Hematopoietic multipotent progenitor cell treated with erythropoietin and hydrocortisone succinate and interleukin-3 and kit ligand, for 8 days (in vitro differentiated cells): ENCODE results near the gene TOMM40L.

Experiments
- DNase-seq: peaks from one replicate; pipeline ENCODE4 v3.0.0-alpha.2; 2015

TOMM40L gene

DNA sequence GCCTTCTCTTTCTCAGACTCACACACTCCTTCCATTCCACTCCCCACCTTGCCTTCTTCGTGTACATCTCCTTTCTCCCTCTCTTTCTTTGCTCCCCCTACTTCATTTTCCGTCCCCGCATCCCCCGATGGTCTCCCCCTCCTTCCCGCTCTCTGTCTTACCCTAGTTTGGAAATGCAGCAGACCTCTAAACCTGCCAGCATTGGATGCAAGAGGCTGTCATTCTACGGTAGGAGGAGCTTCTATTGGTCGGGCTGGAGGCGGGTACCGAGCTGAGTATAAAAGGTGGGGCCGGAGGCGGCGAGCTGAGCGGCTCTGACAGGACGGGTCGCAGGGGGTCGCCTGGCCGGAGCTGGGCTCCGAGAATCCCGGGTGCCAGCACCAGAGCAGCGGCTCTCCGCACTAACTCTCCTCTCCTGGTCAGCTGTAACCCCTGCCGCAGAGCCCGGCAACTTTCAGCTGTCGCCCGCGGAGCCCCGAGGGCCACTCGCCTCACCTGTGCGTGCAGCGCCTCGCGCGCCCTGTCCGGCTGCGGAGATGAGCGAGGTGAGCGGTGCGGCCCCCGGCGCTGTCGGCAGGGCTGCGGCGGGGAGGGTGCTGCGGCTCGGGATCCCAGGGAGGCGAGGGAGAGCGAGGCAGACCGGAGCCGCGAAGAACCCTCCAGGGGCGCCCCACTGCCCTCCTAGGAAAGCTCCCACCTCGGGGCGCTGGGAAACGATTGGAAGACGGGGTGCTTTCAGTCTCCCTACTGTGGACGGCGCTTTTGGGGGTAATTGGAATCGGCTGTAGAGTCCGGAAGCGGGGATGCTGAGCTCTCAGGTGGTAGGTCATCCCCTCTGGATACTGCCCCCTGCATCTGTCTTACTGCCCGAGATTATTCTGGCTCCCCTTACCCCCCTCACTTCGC is 32.8 kb downstream of the TOMM40L start, which contains the start of gene PCP4L1:
Gene PCP4L1 (plus strand): TSS at position 307 of the 906 bp plus-strand sequence. CDS start 230 bp downstream, at position 537.
- DNase-seq, result peak; percentile 30

DNA sequence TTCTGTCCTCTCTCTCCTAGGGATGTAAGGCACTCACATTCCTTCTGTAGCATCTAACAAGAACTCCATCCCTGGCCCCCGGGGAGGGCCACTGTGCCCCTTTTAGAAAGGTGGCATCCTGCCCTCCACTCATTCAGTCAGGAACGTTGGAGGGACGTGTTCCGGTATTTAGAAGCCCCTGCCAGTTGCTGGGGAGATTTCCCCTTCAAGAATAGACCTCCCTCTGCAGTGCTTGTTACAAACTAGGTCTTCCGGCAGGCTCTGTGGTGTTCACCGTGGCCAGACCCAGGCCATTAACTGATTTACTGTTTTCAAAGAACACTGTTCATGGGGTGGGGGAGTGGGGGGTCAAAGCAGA is 33.5 kb downstream of the TOMM40L start:
- no peak for DNase-seq

DNA sequence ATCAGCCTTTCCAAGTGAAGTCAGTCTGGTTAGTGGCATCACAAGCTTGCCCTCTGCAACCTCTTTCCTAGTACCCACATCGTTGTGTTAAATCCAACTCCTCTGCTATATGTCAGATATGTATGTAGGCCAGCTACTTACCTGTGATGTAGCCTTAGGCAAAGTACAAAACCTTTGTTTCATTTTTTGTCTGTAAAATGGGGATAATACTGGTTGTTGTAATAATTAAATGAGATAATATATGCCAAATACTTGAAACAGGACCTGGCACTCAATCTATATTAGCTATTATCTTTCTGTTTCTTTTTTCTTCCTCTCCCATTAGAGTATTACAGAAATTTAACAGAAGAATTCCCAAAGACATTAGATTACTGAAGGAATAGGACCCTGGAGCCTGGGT is 33.9 kb downstream of the TOMM40L start:
- DNase-seq, result no peak

DNA sequence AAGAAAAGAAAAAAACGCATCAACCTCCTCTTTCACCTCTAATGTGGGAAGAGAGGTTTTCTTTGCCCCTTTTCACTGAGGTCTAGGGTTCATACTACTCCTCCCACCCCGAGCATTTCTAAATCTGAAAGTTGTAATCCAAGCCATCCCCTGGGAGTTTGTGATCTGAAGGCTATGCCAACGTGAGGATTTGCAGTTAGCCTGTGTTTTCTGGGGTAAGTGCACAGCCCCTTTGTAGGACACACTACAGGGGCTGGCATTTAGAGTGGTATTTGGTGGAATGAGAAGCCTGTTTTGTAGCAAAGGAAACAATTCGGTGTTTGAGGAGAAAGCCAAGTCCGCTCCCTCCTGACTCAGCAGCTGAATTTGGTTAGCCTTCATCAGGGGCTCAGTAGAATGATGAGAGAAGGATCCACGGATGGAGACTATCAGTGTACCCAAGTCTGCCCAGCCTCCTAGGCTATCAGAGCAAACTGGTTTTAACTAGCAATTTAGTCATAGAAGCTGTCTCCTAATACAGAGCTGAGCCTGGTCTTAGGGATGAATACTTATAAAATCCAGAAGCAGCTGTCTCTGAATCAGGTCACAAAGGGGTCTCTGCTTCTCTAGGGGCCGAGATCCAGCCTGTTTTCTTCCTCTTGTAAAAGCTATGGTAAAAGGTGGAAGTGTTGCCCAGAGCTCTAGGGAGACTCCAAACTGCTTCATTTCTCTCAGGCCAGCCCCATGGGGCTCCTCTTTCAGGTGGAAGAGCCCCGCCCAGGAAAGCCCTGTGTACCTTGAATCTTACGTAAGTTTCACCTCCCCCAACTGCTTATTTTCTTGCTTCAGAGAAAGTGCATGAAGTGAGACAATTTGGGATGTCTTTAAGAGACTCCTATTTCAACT is 34.8 kb downstream of the TOMM40L start:
- DNase-seq, result no peak

DNA sequence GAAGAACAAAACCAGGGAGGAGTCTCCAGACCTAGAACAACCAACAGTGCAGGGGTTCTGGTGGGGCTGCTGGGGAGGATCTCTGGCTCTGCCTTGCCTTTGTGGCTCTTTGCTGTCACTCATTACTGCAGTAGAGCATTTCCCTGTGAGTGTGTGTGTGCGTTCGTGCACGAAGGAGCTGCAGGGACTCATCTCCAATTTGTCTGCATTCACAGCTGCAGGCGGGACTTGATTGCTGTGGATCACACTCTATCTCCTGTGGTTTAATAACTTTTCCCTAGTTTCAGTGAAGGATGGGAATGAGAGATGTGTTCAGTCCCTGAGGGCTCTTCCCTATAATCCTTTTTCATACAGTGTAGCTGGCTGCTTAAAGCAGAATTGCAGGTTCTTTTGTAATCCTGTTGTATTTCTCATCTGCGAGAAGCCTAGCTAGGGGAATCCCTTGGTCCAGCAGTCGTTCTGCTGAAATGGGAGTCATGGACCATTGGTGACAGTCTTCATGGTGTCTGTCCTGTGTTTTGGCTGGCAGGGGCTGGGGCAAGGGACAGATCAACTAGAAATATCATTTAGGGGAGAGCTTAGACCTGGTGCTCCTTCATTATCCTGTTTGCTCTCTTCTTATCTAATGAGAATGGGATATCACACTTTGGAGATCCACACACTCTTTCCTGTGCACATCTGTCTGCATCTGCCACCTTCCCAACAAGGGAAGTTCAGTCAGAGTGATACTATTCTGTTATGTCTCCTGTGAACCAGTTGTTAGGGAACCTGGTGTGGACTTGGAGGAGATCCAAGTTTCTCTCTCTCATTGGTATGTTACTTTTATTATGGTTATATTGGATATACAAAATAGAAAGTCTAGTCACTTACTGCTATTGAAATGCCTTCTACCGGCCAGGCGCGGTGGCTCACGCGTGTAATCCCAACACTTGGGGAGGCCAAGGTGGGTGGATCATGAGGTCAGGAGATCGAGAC is 35.7 kb downstream of the TOMM40L start:
- no peak for DNase-seq

DNA sequence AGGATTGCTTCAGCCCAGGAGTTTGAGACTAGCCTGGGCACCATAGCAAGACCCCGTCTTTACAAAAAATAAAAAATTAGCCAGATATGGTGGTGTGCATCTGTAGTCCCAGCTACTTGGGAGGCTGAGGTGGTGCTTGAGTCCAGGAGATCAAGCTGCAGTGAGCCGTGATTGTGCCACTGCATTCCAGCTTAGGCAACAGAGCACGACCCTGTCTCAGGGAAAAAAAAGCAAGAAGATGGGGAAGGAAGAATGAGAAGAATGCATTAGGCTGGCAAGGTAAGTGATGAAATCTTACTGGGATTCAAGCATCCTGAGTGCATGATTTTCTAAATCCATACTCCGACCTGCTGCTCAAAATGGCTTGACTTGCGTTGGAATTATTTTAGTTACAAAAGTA is 39.4 kb downstream of the TOMM40L start:
- no peak for DNase-seq

DNA sequence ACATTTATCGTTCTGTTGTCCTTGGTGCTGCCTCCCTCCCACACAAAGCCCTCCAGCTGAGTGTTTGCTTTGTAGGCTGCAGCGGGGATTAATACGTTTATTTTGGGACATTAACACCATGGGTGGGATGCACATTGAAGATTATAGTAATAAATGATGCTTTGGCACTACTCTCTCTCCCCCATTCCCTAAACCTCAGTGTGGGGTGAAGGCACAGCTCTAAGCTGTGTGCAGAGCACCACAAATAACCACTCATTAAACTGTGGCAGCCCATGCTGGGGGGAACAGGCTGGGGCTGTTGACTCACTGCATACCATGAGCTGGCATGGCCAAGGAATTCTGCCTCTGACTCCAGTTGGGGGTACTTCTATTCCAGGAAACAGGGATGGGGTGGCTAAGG is 40.3 kb downstream of the TOMM40L start:
- DNase-seq, result no peak

DNA sequence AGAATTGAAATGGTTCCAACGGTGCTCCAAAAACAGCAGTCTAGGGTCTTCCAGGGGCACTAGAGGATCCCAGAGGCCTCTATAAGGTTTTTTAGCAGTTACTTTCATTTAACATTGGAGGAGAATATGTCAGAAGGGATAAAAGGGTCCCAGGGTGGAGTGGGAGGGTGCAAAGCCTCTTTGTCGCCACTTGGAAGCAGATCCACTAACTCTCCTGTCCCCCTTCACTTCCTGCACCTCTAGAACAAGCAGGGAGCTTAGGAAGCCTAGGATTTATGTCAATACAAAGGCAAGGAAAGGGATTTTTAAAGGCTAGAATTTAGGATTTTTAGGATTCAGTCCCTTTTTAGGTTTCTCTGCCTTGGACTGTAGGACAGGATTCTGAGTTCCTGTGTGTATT is 41.0 kb downstream of the TOMM40L start:
- no peak for DNase-seq

DNA sequence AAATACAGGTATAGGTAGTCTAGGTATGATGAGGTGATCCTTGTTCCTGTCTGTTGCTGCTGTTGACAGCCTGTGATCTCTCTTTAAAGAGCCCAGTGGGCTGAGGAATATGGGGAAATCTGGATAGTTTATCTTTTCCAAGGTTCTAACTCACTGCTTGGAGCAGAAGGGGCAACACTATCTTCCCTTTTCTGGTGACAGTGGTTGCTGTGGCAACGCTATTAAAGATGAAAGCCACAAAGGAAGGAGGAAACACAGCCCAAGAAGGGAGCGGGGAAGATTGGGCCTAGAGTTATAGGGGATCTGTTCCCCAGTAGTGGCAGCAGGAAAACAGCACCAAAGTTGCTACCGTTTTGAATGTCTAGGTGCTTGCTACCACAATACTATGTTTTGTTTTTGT is 41.5 kb downstream of the TOMM40L start:
- no peak for DNase-seq

DNA sequence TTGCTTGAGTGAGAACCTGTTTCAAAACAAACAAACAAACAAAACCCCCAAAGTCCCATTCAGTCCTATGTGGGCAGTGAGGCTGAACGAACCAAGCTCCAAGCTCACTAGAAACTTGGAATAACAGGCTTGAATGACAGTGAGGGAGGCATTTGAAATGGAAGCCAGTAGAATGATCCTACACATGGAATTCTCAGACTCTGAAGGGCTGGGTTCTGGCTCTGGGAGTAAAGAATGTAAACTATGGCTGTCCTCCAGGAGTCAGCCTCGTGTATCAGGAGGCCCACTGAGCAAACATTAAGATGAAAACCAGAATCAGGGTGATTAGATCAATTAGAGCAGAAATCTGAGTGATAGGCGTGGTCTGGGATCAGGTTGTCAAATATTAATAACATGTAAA is 47.5 kb downstream of the TOMM40L start:
- no peak for DNase-seq

DNA sequence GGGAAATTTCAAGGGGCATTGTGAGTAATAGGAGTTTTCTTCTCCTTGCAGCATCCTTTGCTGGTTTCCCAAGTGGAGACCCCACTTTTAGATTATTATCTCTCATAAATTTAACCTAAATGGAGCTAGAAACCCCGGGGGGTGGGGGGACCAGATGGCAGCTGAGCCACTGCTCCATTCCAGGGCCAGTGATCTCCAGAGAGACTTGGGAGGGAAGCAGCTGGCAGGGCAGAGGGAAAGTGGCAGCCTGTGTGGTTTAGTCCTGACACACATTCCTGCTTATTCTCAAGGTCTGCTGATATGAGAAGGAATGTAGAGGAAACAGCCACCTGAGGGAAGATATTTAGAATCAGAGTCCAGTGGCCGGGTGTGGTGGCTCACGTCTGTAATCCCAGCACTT is 49.0 kb downstream of the TOMM40L start:
- no peak for DNase-seq
